SK-N-SH (cell line): Measurements from ENCODE around the gene PHAF1. TPM values are rescaled to one million over a fixed set of nuclear protein-coding genes. Genes with fewer than 3 reads are reported as not detected.

Experiments used
- CTCF ChIA-PET: fragments of 300-600, 350-600 bp; formaldehyde crosslinking; extraction: SDS; loops from one replicate; lab custom pipeline; 2021; lab: Yijun Ruan, JAX
- POLR2A ChIA-PET: fragments of 350-600 bp; sonication (Branson Sonifier 250); formaldehyde crosslinking; extraction: SDS; loops from one replicate; lab custom pipeline; 2020; ENCODE audit warnings: antibody characterized with exemption, inconsistent platforms; lab: Yijun Ruan, JAX
- DNase-seq: peaks from one replicate; pipeline ENCODE4 v3.0.0; 2012
- H2AFZ ChIP-seq: fragments of 200-600 bp; sonication (generic); 2 replicates; pipeline ENCODE4 v1.8.1; 2016; ENCODE audit warnings: antibody characterized with exemption, mild to moderate bottlenecking, low read depth
- H3F3A ChIP-seq: fragments of 200-600 bp; sonication (generic); replicated peaks from 2 replicates; pipeline ENCODE3; 2016; ENCODE audit warnings: antibody characterized with exemption, mild to moderate bottlenecking; ENCODE audit not compliant: insufficient read depth
- H3K27ac ChIP-seq, 2 experiments: fragments of 200-500 bp in 1 of 2; fragments of 200-600 bp in 1 of 2; sonication (Bioruptor generic) in 1 of 2; sonication (generic), shearing (Covaris generic) in 1 of 2; 2 replicates each; pipeline versions ENCODE4 v1.5.1 to v1.6.1; 2014 to 2016; ENCODE audit warnings: low read depth in 2 of 2, inconsistent platforms in 1 of 2, low read length in 1 of 2, mild to moderate bottlenecking in 1 of 2, mixed read lengths in 1 of 2
- H3K27me3 ChIP-seq: fragments of 200-600 bp; sonication (generic), shearing (Covaris generic); 2 replicates; pipeline ENCODE4 v1.6.1; 2016; ENCODE audit warnings: mixed run types; ENCODE audit not compliant: insufficient read depth
- H3K36me3 ChIP-seq, 2 experiments: fragments of 200-500 bp in 1 of 2; fragments of 200-600 bp in 1 of 2; sonication (Bioruptor generic) in 1 of 2; sonication (generic) in 1 of 2; replicated peaks in 1 of 2; 2 replicates each; pipeline versions ENCODE3 to v1.5.1; 2014 to 2016; ENCODE audit warnings: low read length in 1 of 2, mild to moderate bottlenecking in 1 of 2; ENCODE audit not compliant: insufficient read depth in 2 of 2, control insufficient read depth in 1 of 2
- H3K4me1 ChIP-seq, 2 experiments: fragments of 200-500 bp in 1 of 2; fragments of 200-600 bp in 1 of 2; sonication (Bioruptor generic) in 1 of 2; sonication (generic), shearing (Covaris generic) in 1 of 2; 2 replicates each; pipeline versions ENCODE4 v1.5.1 to v1.6.1; 2014 to 2016; ENCODE audit warnings: low read depth in 1 of 2, low read length in 1 of 2, mixed run types in 1 of 2; ENCODE audit not compliant: insufficient read depth in 2 of 2, control insufficient read depth in 1 of 2
- H3K4me2 ChIP-seq: fragments of 200-600 bp; sonication (generic), shearing (Covaris generic); 2 replicates; pipeline ENCODE4 v1.6.1; 2017; ENCODE audit warnings: mixed run types
- H3K4me3 ChIP-seq, 2 experiments: fragments of 200-500 bp in 1 of 2; fragments of 200-600 bp in 1 of 2; sonication (Bioruptor generic) in 1 of 2; sonication (generic), shearing (Covaris generic) in 1 of 2; 2 replicates each; pipeline versions ENCODE4 v1.5.1 to v1.8.1; 2014 to 2016; ENCODE audit warnings: low read depth in 2 of 2, inconsistent platforms in 1 of 2, low read length in 1 of 2, mild to moderate bottlenecking in 1 of 2, mixed read lengths in 1 of 2, moderate library complexity in 1 of 2
- H3K79me2 ChIP-seq: fragments of 200-600 bp; sonication (generic); 2 replicates; pipeline ENCODE4 v1.8.1; 2017; ENCODE audit warnings: mild to moderate bottlenecking; ENCODE audit not compliant: insufficient read depth
- H3K9ac ChIP-seq: fragments of 200-600 bp; sonication (generic); 2 replicates; pipeline ENCODE4 v1.6.1; 2017; ENCODE audit warnings: mixed run types
- H3K9me2 ChIP-seq: fragments of 200-600 bp; sonication (generic); 2 replicates; pipeline ENCODE4 v1.6.1; 2017; ENCODE audit warnings: mixed run types
- H3K9me3 ChIP-seq: fragments of 200-600 bp; sonication (generic); 2 replicates; pipeline ENCODE4 v1.6.1; 2017; ENCODE audit warnings: mixed run types, mild to moderate bottlenecking, moderate library complexity
- H4K20me1 ChIP-seq: fragments of 200-600 bp; sonication (generic); 2 replicates; pipeline ENCODE4 v1.6.1; 2017; ENCODE audit warnings: mild to moderate bottlenecking, mixed run types; ENCODE audit not compliant: insufficient read depth
- ELF1 ChIP-seq: IDR thresholded peaks from 2 replicates; pipeline ENCODE4 v1.4.0; 2012
- EZH2phosphoT487 ChIP-seq: fragments of 200-600 bp; sonication (generic); IDR thresholded peaks from 2 replicates; pipeline ENCODE4 v1.6.1; 2017; ENCODE audit warnings: low read depth, mixed run types, mild to moderate bottlenecking, antibody characterized with exemption, moderate library complexity, borderline replicate concordance
- FOXJ3 ChIP-seq: sonication (generic); formaldehyde crosslinking; IDR thresholded peaks from 2 replicates; pipeline ENCODE4 v1.5.1; 2020; ENCODE audit warnings: mild to moderate bottlenecking, missing genetic modification reagents
- FOXM1 ChIP-seq: IDR thresholded peaks from 2 replicates; pipeline ENCODE4 v1.4.0; 2012; ENCODE audit warnings: low read depth, mild to moderate bottlenecking
- GABPA ChIP-seq: IDR thresholded peaks from 2 replicates; pipeline ENCODE4 v1.4.0; 2012; ENCODE audit warnings: low read depth, mild to moderate bottlenecking
- GATA2 ChIP-seq: sonication (generic); formaldehyde crosslinking; IDR thresholded peaks from 2 replicates; pipeline ENCODE4 v1.5.0; 2020; ENCODE audit warnings: mild to moderate bottlenecking, missing genetic modification reagents
- MEF2A ChIP-seq: IDR thresholded peaks from 2 replicates; pipeline ENCODE4 v1.4.0; 2012; ENCODE audit warnings: low read depth, borderline replicate concordance
- MXI1 ChIP-seq: IDR thresholded peaks from 2 replicates; pipeline ENCODE4 v1.6.1; 2012; ENCODE audit warnings: mild to moderate bottlenecking, low read depth, low read length, improper control_type of control experiment
- NRF1 ChIP-seq: IDR thresholded peaks from 2 replicates; pipeline ENCODE4 v1.6.1; 2012; ENCODE audit warnings: low read depth, mild to moderate bottlenecking, low read length
- POLR2AphosphoS5 ChIP-seq: IDR thresholded peaks from 2 replicates; pipeline ENCODE4 v1.6.1; 2012; ENCODE audit warnings: low read depth, low read length
- RAD21 ChIP-seq: IDR thresholded peaks from 2 replicates; pipeline ENCODE4 v1.6.1; 2012; ENCODE audit warnings: mild to moderate bottlenecking, low read length
- RFX5 ChIP-seq: IDR thresholded peaks from 2 replicates; pipeline ENCODE4 v1.6.1; 2012; ENCODE audit warnings: mild to moderate bottlenecking, improper control_type of control experiment, low read length
- RXRA ChIP-seq: IDR thresholded peaks from 2 replicates; pipeline ENCODE4 v1.4.0; 2012; ENCODE audit warnings: low read depth, mild to moderate bottlenecking, borderline replicate concordance
- SMC3 ChIP-seq: IDR thresholded peaks from 2 replicates; pipeline ENCODE4 v1.6.1; 2012; ENCODE audit warnings: low read depth, low read length, improper control_type of control experiment
- TAF1 ChIP-seq: IDR thresholded peaks from 2 replicates; pipeline ENCODE4 v1.6.1; 2012; ENCODE audit warnings: low read depth, mild to moderate bottlenecking, low read length, moderate library complexity, borderline replicate concordance
- TEAD4 ChIP-seq: IDR thresholded peaks from 2 replicates; pipeline ENCODE4 v1.4.0; 2012; ENCODE audit warnings: mild to moderate bottlenecking, borderline replicate concordance; ENCODE audit not compliant: insufficient read depth
- ZBTB33 ChIP-seq: IDR thresholded peaks from 2 replicates; pipeline ENCODE4 v1.4.0; 2012; ENCODE audit warnings: low read depth, borderline replicate concordance
- WGBS: methylation state at CpG from one replicate; pipeline ENCODE4 v1.1.6; 2017; ENCODE audit warnings: low lambda C conversion rate; 5-methylcytosine and 5-hydroxymethylcytosine counted together
- polyA plus RNA-seq, 3 experiments: library from polyadenylated mRNA; depleted of rRNA; stranded (reverse); fragments of >200 nt; gene quantifications; 2 replicates each; pipeline ENCODE4 v1.2.3, GENCODE V29; 2012
- TF ChIP-seq, protein P1 (sequence below): fragments of 150-350 bp; IDR thresholded peaks from 2 replicates; pipeline ENCODE4 v1.6.1; 2017; ENCODE audit warnings: antibody characterized with exemption, low read length, low read depth, borderline replicate concordance
- TF ChIP-seq, protein P2 (sequence below): fragments of 150-350 bp; IDR thresholded peaks from 2 replicates; pipeline ENCODE4 v1.6.1; 2016; ENCODE audit warnings: mild to moderate bottlenecking, low read depth, low read length
- TF ChIP-seq, protein P3 (sequence below): IDR thresholded peaks from 2 replicates; pipeline ENCODE4 v1.6.1; 2012; ENCODE audit warnings: mild to moderate bottlenecking, low read depth, low read length, moderate library complexity

The PHAF1 gene
- polyA plus RNA-seq, 1 of the 3 experiments (the other 2 are of a cell fraction), result 17.3 TPM

- H3K4me2 ChIP-seq, result no peak overlapping the region
- ChIA-PET CTCF (interaction anchor here (0.9 to 2.8 kb wide), 6 partner anchors 9 to 143 kb away, joined by 3 to 11 read pairs (median 6); no protein-coding TSS in a partner anchor), POLR2A (no interaction called here)
- no peaks in the 10 kb centered on the region for H3K27me3 ChIP-seq
- H3K36me3 ChIP-seq, result peaks cover 34 to 40% of the 10 kb centered on the region in 2 experiments
- no peak overlapping the region for H3K4me3 ChIP-seq
- no peak overlapping the region for H3K27ac ChIP-seq
- no peaks in the 10 kb centered on the region for H3K9me2 ChIP-seq
- no peak overlapping the region for H2AFZ ChIP-seq
- TF ChIP-seq, protein P1, sequence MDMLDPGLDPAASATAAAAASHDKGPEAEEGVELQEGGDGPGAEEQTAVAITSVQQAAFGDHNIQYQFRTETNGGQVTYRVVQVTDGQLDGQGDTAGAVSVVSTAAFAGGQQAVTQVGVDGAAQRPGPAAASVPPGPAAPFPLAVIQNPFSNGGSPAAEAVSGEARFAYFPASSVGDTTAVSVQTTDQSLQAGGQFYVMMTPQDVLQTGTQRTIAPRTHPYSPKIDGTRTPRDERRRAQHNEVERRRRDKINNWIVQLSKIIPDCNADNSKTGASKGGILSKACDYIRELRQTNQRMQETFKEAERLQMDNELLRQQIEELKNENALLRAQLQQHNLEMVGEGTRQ, result no peak
- TF ChIP-seq RFX5 (no peak), ELF1 (no peak)
- H4K20me1 ChIP-seq, result no peaks in the 10 kb centered on the region
- WGBS, result 97% methylated on average over 3 of the region's 3 CpGs
- 0 out of 2 replicates have a peak, but pooled peaks cover 2% of the 10 kb centered on the region for H3K79me2 ChIP-seq
- H3K9me3 ChIP-seq, result no peaks in the 10 kb centered on the region
- H3K4me1 ChIP-seq, result no peaks in the 10 kb centered on the region
- H3F3A ChIP-seq, result no peaks in the 10 kb centered on the region
- no peak for DNase-seq
- no peak overlapping the region for H3K9ac ChIP-seq
These were observed 19.1 kb downstream of the PHAF1 start for GRCh38 chr16:67128887-67129286.

- H3K4me2 ChIP-seq, result no peak overlapping the region
- ChIA-PET POLR2A (no interaction called here), CTCF (interaction anchor here (0.6 to 2.8 kb wide), 6 partner anchors 9 to 197 kb away, joined by 3 to 11 read pairs (median 6); no protein-coding TSS in a partner anchor)
- 95% methylated on average over 2 of the region's 3 CpGs for WGBS
- no peaks in the 10 kb centered on the region for H3K9me2 ChIP-seq
- no peaks in the 10 kb centered on the region for H3K9me3 ChIP-seq
- no peaks in the 10 kb centered on the region for H4K20me1 ChIP-seq
- no peaks in the 10 kb centered on the region for H3F3A ChIP-seq
- no peak overlapping the region for H3K4me3 ChIP-seq
- no peak overlapping the region for H2AFZ ChIP-seq
- no peak for TF ChIP-seq MXI1
- no peak for TF ChIP-seq GATA2
- TF ChIP-seq ELF1, result no peak
- no peak for TF ChIP-seq RAD21
- TF ChIP-seq ZBTB33, result no peak
- no peak for TF ChIP-seq GABPA
- no peak for TF ChIP-seq TEAD4
- TF ChIP-seq RXRA, result no peak
- TF ChIP-seq, protein P2, sequence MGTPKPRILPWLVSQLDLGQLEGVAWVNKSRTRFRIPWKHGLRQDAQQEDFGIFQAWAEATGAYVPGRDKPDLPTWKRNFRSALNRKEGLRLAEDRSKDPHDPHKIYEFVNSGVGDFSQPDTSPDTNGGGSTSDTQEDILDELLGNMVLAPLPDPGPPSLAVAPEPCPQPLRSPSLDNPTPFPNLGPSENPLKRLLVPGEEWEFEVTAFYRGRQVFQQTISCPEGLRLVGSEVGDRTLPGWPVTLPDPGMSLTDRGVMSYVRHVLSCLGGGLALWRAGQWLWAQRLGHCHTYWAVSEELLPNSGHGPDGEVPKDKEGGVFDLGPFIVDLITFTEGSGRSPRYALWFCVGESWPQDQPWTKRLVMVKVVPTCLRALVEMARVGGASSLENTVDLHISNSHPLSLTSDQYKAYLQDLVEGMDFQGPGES, result no peak
- TF ChIP-seq SMC3, result no peak
- TF ChIP-seq TAF1, result no peak
- TF ChIP-seq, protein P3, sequence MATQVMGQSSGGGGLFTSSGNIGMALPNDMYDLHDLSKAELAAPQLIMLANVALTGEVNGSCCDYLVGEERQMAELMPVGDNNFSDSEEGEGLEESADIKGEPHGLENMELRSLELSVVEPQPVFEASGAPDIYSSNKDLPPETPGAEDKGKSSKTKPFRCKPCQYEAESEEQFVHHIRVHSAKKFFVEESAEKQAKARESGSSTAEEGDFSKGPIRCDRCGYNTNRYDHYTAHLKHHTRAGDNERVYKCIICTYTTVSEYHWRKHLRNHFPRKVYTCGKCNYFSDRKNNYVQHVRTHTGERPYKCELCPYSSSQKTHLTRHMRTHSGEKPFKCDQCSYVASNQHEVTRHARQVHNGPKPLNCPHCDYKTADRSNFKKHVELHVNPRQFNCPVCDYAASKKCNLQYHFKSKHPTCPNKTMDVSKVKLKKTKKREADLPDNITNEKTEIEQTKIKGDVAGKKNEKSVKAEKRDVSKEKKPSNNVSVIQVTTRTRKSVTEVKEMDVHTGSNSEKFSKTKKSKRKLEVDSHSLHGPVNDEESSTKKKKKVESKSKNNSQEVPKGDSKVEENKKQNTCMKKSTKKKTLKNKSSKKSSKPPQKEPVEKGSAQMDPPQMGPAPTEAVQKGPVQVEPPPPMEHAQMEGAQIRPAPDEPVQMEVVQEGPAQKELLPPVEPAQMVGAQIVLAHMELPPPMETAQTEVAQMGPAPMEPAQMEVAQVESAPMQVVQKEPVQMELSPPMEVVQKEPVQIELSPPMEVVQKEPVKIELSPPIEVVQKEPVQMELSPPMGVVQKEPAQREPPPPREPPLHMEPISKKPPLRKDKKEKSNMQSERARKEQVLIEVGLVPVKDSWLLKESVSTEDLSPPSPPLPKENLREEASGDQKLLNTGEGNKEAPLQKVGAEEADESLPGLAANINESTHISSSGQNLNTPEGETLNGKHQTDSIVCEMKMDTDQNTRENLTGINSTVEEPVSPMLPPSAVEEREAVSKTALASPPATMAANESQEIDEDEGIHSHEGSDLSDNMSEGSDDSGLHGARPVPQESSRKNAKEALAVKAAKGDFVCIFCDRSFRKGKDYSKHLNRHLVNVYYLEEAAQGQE, result no peak
- no peak for TF ChIP-seq NRF1
- no peak for TF ChIP-seq MEF2A
- no peak for TF ChIP-seq FOXM1
- no peak for TF ChIP-seq FOXJ3
- TF ChIP-seq POLR2AphosphoS5, result no peak
- TF ChIP-seq EZH2phosphoT487, result no peak
- 0 out of 2 replicates have a peak, but pooled peaks cover 2% of the 10 kb centered on the region for H3K79me2 ChIP-seq
- H3K27me3 ChIP-seq, result no peaks in the 10 kb centered on the region
- peaks cover 32 to 42% of the 10 kb centered on the region in 2 experiments for H3K36me3 ChIP-seq
- H3K27ac ChIP-seq, result no peak overlapping the region
- DNase-seq, result no peak
- H3K9ac ChIP-seq, result no peak overlapping the region
- no peaks in the 10 kb centered on the region for H3K4me1 ChIP-seq
These were observed 19.7 kb downstream of the PHAF1 start for GRCh38 chr16:67129422-67129821.
